Calu3 (cell line): ENCODE measurements around the gene CALML4. TPM values are rescaled to one million over a fixed set of nuclear protein-coding genes. Genes with fewer than 3 reads are reported as not detected.
A peak's percentile ranks its signal among the peaks of the same experiment; 100 is the strongest.

Experiments used
- BruUV-seq: library from RNA; stranded (reverse); fragments of 400-500 nt; replicated peaks from 2 replicates; lab custom pipeline; 2021; lab: Mats Ljungman, UMichigan
- CTCF ChIA-PET: fragments of 300-600 bp; sonication (Branson Sonifier 250); formaldehyde crosslinking; loops from one replicate; lab custom pipeline; 2022; ENCODE audit warnings: antibody characterized with exemption; lab: Charles Lee
- DNase-seq: peaks from one replicate; pipeline ENCODE4 v3.0.0; 2022
- H3K27ac Mint-ChIP-seq: one replicate; pipeline ENCODE4 v1.8.0; 2022; ENCODE audit warnings: mixed read lengths; ENCODE audit not compliant: unreplicated experiment
- H3K27me3 Mint-ChIP-seq: one replicate; pipeline ENCODE4 v1.8.0; 2022; ENCODE audit warnings: mixed read lengths; ENCODE audit not compliant: unreplicated experiment
- H3K36me3 Mint-ChIP-seq: one replicate; pipeline ENCODE4 v1.8.0; 2022; ENCODE audit warnings: mild to moderate bottlenecking, moderate library complexity, mixed read lengths; ENCODE audit not compliant: insufficient read depth, unreplicated experiment
- H3K4me1 Mint-ChIP-seq: one replicate; pipeline ENCODE4 v1.8.0; 2022; ENCODE audit warnings: mild to moderate bottlenecking, low read depth, mixed read lengths; ENCODE audit not compliant: unreplicated experiment
- H3K4me3 Mint-ChIP-seq: one replicate; pipeline ENCODE4 v1.8.0; 2022; ENCODE audit warnings: mild to moderate bottlenecking, low read depth, moderate library complexity, mixed read lengths; ENCODE audit not compliant: unreplicated experiment
- H3K9me3 Mint-ChIP-seq: one replicate; pipeline ENCODE4 v1.8.0; 2022; ENCODE audit warnings: low read depth, mixed read lengths; ENCODE audit not compliant: unreplicated experiment
- CTCF ChIP-seq: fragments of 200-600 bp; IDR thresholded peaks from one replicate; pipeline ENCODE4 v1.8.0; 2022; ENCODE audit warnings: antibody characterized with exemption; ENCODE audit not compliant: unreplicated experiment
- intact Hi-C: fragments of 100-400 bp; cut with micrococcal nuclease; formaldehyde crosslinking; loops from one replicate; pipeline ENCODE4 v1.10.0; 2022; ENCODE audit not compliant: unreplicated experiment
- total RNA-seq: library from RNA; stranded (reverse); gene quantifications from 2 replicates; pipeline ENCODE4 v1.2.3, GENCODE V29; 2022

The CALML4 gene
- total RNA-seq, 1 experiment from 2014 or later, result 24.1 TPM

DNA sequence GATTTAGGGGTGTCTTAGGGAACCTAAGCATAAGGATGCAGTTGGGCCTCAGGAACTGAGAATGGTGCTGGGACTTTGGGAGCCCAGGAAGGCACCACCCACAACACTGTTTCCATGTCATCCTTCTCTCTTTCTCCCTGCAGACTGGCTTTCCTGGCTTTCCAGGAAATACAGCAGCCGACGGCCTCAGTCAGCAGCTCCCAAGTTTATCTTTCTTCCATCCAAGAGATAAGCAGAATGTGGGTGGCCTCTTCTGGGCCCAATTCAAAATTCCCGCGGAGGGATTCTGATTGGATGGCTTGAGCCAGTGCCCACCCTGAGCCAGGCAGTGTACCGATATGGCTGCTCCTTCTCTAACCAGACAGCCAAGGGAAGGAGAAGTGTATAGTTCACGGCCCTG, 28.9 kb upstream of the CALML4 start:
- CTCF ChIA-PET, result no interaction called here
- Mint-ChIP-seq H3K36me3 (peaks cover 17% of the 10 kb centered on the region), H3K27me3 (peaks cover 10% of the 10 kb centered on the region), H3K9me3 (no peaks in the 10 kb centered on the region), H3K4me1 (no peaks in the 10 kb centered on the region), H3K4me3 (no peak overlapping the region), H3K27ac (no peak overlapping the region)
- no peak for DNase-seq
- no TSS peak for BruUV-seq
- intact Hi-C loops, result no loop called here
- TF ChIP-seq CTCF, result no peak

DNA sequence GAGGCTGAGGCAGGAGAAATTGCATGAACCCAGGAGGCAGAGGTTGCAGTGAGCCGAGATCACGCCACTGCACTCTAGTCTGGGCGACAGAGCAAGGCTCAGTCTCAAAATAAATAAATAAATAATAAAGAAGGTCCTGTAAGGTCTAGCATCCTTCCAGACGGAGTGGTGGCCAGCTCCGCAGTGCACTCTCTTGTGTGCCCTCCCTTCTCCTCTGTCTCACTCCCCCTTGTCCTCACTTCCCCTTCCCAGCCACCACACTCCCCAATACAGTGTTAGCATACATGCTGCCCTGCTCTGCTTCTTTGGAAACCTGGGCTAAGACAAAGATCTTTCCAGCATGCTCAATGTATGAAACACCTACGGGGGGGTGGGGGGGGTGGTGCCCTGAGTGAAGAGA, 27.8 kb upstream of the CALML4 start:
- Mint-ChIP-seq H3K27me3 (peaks cover 10% of the 10 kb centered on the region), H3K9me3 (no peaks in the 10 kb centered on the region), H3K27ac (no peak overlapping the region), H3K4me3 (no peak overlapping the region), H3K36me3 (peaks cover 28% of the 10 kb centered on the region), H3K4me1 (peaks cover 10% of the 10 kb centered on the region)
- BruUV-seq, result no TSS peak
- CTCF ChIA-PET, result no interaction called here
- no peak for DNase-seq
- no peak for TF ChIP-seq CTCF
- intact Hi-C loops, result no loop called here

DNA sequence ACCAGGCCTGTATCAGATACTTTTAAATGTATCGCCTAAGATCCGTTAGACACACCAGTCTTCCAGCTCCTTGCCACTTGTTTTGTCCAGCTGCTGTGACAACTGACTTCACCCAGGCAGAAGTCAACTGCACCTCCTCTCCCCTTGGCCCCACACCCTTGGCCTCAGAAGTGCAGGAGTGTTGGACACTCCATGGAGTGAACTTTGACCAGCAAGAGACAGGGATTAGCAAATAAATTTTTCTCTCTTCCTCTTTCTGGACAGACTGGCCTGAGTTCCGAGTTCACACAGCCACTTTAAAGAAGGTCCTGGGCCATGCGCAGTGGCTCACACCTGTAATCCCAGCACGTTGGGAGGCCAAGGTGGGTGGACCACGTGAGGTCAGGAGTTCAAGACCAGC, 27.3 kb upstream of the CALML4 start:
- BruUV-seq, result no TSS peak
- DNase-seq, result no peak
- CTCF ChIA-PET, result no interaction called here
- H3K4me1 Mint-ChIP-seq, result peaks cover 15% of the 10 kb centered on the region
- intact Hi-C loops, result no loop called here
- no peak overlapping the region for H3K27ac Mint-ChIP-seq
- H3K9me3 Mint-ChIP-seq, result no peaks in the 10 kb centered on the region
- H3K4me3 Mint-ChIP-seq, result no peak overlapping the region
- no peak for TF ChIP-seq CTCF
- peaks cover 10% of the 10 kb centered on the region for H3K27me3 Mint-ChIP-seq
- H3K36me3 Mint-ChIP-seq, result peaks cover 33% of the 10 kb centered on the region

DNA sequence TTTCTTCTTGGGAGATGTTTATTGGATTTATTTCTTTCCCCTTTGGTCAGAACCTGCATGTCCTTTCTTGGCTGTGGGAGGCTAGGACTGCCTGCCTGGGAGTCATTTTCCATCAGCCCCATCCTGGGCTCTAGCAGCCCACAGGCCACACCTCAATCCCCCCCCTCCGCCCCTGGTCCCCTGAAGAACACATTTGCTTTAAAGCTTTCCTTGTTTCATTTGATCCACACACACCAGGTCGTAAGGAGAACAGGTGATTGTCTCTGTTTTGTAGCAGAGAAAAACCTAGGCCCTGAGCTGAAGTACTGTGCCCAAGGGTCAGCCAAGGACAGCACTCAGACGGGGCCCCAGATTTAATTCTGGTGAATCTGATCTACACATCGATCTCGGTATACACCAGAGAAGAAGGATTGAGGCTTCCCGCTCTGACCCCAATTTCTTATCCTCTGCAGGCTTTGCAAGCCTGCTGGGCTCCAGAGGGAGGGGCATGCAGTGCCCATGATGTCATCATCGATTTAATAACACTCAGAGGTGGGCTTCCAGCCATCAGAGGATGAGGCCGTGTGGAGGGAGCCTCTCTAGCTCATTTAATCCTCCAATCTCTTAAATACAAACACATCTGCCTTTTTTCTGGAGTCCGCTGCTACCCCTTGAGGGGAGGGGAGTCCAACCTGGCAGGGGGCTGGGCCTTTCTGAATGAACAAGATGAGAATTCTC, 26.1 kb upstream of the CALML4 start:
- CTCF ChIA-PET, result interaction anchor here (0.7 kb wide), 1 partner anchor 54 kb away, joined by 5 read pairs; no protein-coding TSS in a partner anchor
- H3K27ac Mint-ChIP-seq, result no peak overlapping the region

More for the DNA sequence above, 26.1 kb upstream of the CALML4 start:
- intact Hi-C loops, result no loop called here
- no peak for DNase-seq
- no peak for TF ChIP-seq CTCF
- Mint-ChIP-seq H3K4me3 (peak overlapping the region; percentile 33), H3K36me3 (peaks cover 34% of the 10 kb centered on the region), H3K4me1 (peaks cover 21% of the 10 kb centered on the region), H3K9me3 (no peaks in the 10 kb centered on the region), H3K27me3 (peaks cover 10% of the 10 kb centered on the region)
- no TSS peak for BruUV-seq
